CD14-positive monocyte (primary cell): ENCODE data around the gene BTG2. TPM values are rescaled to one million over a fixed set of nuclear protein-coding genes. Genes with fewer than 3 reads are reported as not detected.
A peak's percentile ranks its signal among the peaks of the same experiment; 100 is the strongest.

Experiments
- DNase-seq, 3 donors: peaks; one replicate each; pipeline ENCODE4 v3.0.0-alpha.2; 2011 to 2022
- H2AFZ ChIP-seq: 2 replicates; pipeline ENCODE4 v1.6.0; 2012; ENCODE audit warnings: mild to moderate bottlenecking, low read depth, low read length, inconsistent platforms; ENCODE audit not compliant: insufficient read depth, poor library complexity, severe bottlenecking
- H3K27ac ChIP-seq, 2 donors: 1 replicate in 1 of 2; 2 replicates in 1 of 2; pipeline ENCODE4 v1.5.1; 2012 to 2013; ENCODE audit warnings: low read length in 2 of 2, control low read depth in 1 of 2, inconsistent platforms in 1 of 2, low read depth in 1 of 2, mild to moderate bottlenecking in 1 of 2
- H3K27me3 ChIP-seq, 2 donors: one replicate each; pipeline versions ENCODE4 v1.6.0 to v1.6.1; 2011 to 2013; ENCODE audit warnings: low read length in 2 of 2; ENCODE audit not compliant: control insufficient read depth in 2 of 2, insufficient read depth in 2 of 2
- H3K36me3 ChIP-seq, 2 donors: replicated peaks in 1 of 2; 1 replicate in 1 of 2; 2 replicates in 1 of 2; pipeline versions ENCODE4 v1.5.1 to v1.6.1; 2012 to 2013; ENCODE audit warnings: low read length in 2 of 2, control low read depth in 1 of 2, inconsistent platforms in 1 of 2, mild to moderate bottlenecking in 1 of 2; ENCODE audit not compliant: insufficient read depth in 2 of 2, control insufficient read depth in 1 of 2
- H3K4me1 ChIP-seq, 2 donors: 1 replicate in 1 of 2; 2 replicates in 1 of 2; pipeline versions ENCODE4 v1.5.1 to v1.6.1; 2012 to 2013; ENCODE audit warnings: low read length in 2 of 2, control low read depth in 1 of 2, inconsistent platforms in 1 of 2, mild to moderate bottlenecking in 1 of 2, moderate library complexity in 1 of 2; ENCODE audit not compliant: insufficient read depth in 2 of 2, control insufficient read depth in 1 of 2
- H3K4me2 ChIP-seq: replicated peaks from 2 replicates; pipeline ENCODE3; 2012; ENCODE audit warnings: low read length, moderate library complexity, mild to moderate bottlenecking; ENCODE audit not compliant: poor library complexity, severe bottlenecking; ENCODE audit errors: extremely low read depth
- H3K4me3 ChIP-seq, 3 experiments: fragments of 200-600 bp in 1 of 3; sonication (generic) in 1 of 3; replicated peaks in 1 of 3; 1 replicate in 2 of 3; 2 replicates in 1 of 3; pipeline ENCODE4 v1.5.1; 2011 to 2013; ENCODE audit warnings: low read length in 3 of 3, mild to moderate bottlenecking in 3 of 3, control low read depth in 2 of 3, low read depth in 2 of 3, inconsistent platforms in 1 of 3, moderate library complexity in 1 of 3
- H3K79me2 ChIP-seq: 2 replicates; pipeline ENCODE4 v1.6.0; 2012; ENCODE audit warnings: mild to moderate bottlenecking, control low read depth, inconsistent platforms, low read length, moderate library complexity; ENCODE audit not compliant: insufficient read depth
- H3K9ac ChIP-seq: 2 replicates; pipeline ENCODE4 v1.6.0; 2017; ENCODE audit warnings: low read length, mild to moderate bottlenecking; ENCODE audit not compliant: insufficient read depth, poor library complexity, severe bottlenecking
- H3K9me3 ChIP-seq, 2 donors: replicated peaks in 1 of 2; 1 replicate in 1 of 2; 2 replicates in 1 of 2; pipeline versions ENCODE4 v1.5.1 to v1.6.1; 2012 to 2013; ENCODE audit warnings: low read length in 2 of 2, control low read depth in 1 of 2; ENCODE audit not compliant: control insufficient read depth in 1 of 2, insufficient read depth in 1 of 2
- H4K20me1 ChIP-seq: 2 replicates; pipeline ENCODE4 v1.6.0; 2012; ENCODE audit warnings: mild to moderate bottlenecking, low read length, control low read depth, moderate library complexity; ENCODE audit not compliant: insufficient read depth
- H3K27ac Mint-ChIP-seq, 7 donors: one replicate each; pipeline ENCODE4 v1.8.0; 2020; ENCODE audit warnings: mild to moderate bottlenecking in 7 of 7, mixed read lengths in 7 of 7, moderate library complexity in 6 of 7, inconsistent platforms in 2 of 7
- H3K27me3 Mint-ChIP-seq, 3 donors: one replicate each; pipeline ENCODE4 v1.8.0; 2021 to 2022; ENCODE audit warnings: low read depth in 3 of 3, mild to moderate bottlenecking in 3 of 3, mixed read lengths in 3 of 3, moderate library complexity in 3 of 3, inconsistent platforms in 1 of 3
- H3K36me3 Mint-ChIP-seq, 2 donors: one replicate each; pipeline ENCODE4 v1.8.0; 2020; ENCODE audit warnings: mixed read lengths in 2 of 2, inconsistent platforms in 1 of 2, mild to moderate bottlenecking in 1 of 2
- H3K4me1 Mint-ChIP-seq: one replicate; pipeline ENCODE4 v1.8.0; 2020; ENCODE audit warnings: mild to moderate bottlenecking, mixed read lengths
- H3K4me3 Mint-ChIP-seq, 2 donors: one replicate each; pipeline ENCODE4 v1.8.0; 2020; ENCODE audit warnings: mild to moderate bottlenecking in 2 of 2, mixed read lengths in 2 of 2, moderate library complexity in 1 of 2
- H3K9me3 Mint-ChIP-seq, 7 donors: one replicate each; pipeline ENCODE4 v1.8.0; 2020 to 2022; ENCODE audit warnings: mixed read lengths in 7 of 7, mild to moderate bottlenecking in 6 of 7, moderate library complexity in 6 of 7, inconsistent platforms in 2 of 7
- WGBS: methylation state at CpG from one replicate; pipeline ENCODE4 v1.1.5; 2013; ENCODE audit warnings: missing lambda C conversion rate; ENCODE audit not compliant: insufficient coverage; 5-methylcytosine and 5-hydroxymethylcytosine counted together
- intact Hi-C, 2 donors: fragments of 100-400 bp; cut with micrococcal nuclease; formaldehyde crosslinking; loops; one replicate each; pipeline versions ENCODE4 v1.15.0 to v1.15.1; 2023
- polyA plus RNA-seq, 3 donors: library from polyadenylated mRNA; depleted of rRNA in 1 of 3; unstranded in 2 of 3; stranded (reverse) in 1 of 3; fragments of 300-500 nt in 2 of 3; fragments of >200 nt in 1 of 3; fragmentation: Illumina TruSeq in 2 of 3; gene quantifications; 1 replicate in 2 of 3; 2 replicates in 1 of 3; pipeline ENCODE4 v1.2.3, GENCODE V29; 2012 to 2021
- TF ChIP-seq, protein P1 (sequence below): fragments of 200-600 bp; IDR thresholded peaks from one replicate; pipeline ENCODE4 v1.8.0; 2022; ENCODE audit warnings: antibody characterized with exemption, mild to moderate bottlenecking

BTG2 gene
- polyA plus RNA-seq, 3 donors, result 293 to 539 (median 483) TPM

DNA sequence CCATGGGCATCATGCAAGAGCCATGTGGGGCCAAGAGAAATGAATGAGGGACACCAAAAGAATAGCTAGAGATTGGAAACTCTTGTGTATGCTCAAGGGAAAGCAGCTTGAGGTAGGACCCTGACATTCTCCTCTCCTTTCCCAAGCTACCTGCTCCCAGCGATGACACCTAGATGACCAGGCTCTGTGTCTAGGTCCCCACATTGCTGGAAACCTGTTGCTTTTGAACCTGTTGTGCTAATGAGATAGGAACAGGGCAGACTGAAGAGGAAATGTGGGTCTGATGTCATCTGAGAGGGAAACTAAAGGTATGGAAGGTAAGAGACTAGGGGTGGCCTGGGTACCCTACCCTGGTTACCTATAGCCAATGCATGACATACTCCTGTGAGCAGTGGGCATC is 43.8 kb downstream of the BTG2 start:
- no peaks in the 10 kb centered on the region for H3K9me3 ChIP-seq
- no peak overlapping the region for H3K4me2 ChIP-seq
- Mint-ChIP-seq H3K27me3 (peaks cover 21 to 33% (median 27%) of the 10 kb centered on the region in 3 donors), H3K9me3 (no peaks in the 10 kb centered on the region), H3K4me1 (peaks cover 16% of the 10 kb centered on the region), H3K4me3 (no peak overlapping the region), H3K27ac (no peak overlapping the region), H3K36me3 (peaks cover 0 to 2% of the 10 kb centered on the region in 2 donors)
- intact Hi-C loops, result loop anchor here in 1 of 2 donors (10.0 kb wide), 1 partner anchor 336 kb away; no protein-coding TSS in a partner anchor
- no peaks in the 10 kb centered on the region for H3K36me3 ChIP-seq
- H3K27ac ChIP-seq, result no peak overlapping the region
- no peak overlapping the region for H3K9ac ChIP-seq
- peaks cover 3% of the 10 kb centered on the region in 2 donors for H3K27me3 ChIP-seq
- TF ChIP-seq, protein P1, sequence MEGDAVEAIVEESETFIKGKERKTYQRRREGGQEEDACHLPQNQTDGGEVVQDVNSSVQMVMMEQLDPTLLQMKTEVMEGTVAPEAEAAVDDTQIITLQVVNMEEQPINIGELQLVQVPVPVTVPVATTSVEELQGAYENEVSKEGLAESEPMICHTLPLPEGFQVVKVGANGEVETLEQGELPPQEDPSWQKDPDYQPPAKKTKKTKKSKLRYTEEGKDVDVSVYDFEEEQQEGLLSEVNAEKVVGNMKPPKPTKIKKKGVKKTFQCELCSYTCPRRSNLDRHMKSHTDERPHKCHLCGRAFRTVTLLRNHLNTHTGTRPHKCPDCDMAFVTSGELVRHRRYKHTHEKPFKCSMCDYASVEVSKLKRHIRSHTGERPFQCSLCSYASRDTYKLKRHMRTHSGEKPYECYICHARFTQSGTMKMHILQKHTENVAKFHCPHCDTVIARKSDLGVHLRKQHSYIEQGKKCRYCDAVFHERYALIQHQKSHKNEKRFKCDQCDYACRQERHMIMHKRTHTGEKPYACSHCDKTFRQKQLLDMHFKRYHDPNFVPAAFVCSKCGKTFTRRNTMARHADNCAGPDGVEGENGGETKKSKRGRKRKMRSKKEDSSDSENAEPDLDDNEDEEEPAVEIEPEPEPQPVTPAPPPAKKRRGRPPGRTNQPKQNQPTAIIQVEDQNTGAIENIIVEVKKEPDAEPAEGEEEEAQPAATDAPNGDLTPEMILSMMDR, result no peak
- H3K4me1 ChIP-seq, result peaks cover 0 to 9% of the 10 kb centered on the region in 2 donors
- 100% methylated on average over 1 of the region's 1 CpG for WGBS
- no peak overlapping the region for H3K4me3 ChIP-seq
- no peaks in the 10 kb centered on the region for H4K20me1 ChIP-seq
- DNase-seq, result no peak
- no peaks in the 10 kb centered on the region for H3K79me2 ChIP-seq
- no peak overlapping the region for H2AFZ ChIP-seq

DNA sequence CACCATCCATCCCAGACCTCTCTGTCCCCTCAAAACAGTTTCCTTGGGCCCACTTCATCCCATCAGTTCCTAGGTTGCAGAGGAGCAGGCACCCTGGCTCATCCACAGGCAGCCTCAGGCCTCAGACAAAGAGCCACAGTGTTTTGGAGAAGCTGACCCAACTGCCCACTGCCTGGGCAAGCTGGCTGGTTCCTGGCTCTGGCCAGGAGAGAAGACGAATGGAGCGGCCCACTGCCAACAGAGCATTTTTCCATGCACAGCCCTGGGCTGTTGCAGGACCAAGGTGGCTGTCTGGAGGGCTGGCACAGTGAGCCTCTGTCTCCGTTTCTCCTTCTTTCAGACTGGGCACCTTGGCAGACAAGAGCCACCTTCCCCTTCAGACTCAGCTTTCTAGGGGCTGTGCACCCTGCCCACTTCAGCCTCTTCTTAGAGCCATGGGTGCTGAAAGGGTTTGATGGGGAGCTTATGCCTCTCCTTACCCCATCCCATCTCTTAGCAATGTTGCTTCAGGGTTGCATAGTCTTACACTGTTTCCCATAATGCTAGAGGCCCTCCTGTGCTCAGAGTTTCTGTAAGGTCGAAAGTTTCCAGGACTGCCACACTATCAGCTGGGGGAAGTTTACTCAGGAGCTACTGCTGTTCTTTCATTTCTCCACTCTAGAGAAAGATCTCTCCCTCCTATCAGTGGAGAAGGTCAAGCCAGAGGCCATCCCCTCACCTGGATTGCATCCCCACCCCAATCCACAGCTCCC is 44.6 kb downstream of the BTG2 start:
- TF ChIP-seq, protein P1, result no peak
- Histone ChIP-seq H3K27me3 (peaks cover 3% of the 10 kb centered on the region in 2 donors), H3K4me3 (no peak overlapping the region), H3K36me3 (no peaks in the 10 kb centered on the region), H3K4me2 (no peak overlapping the region), H3K4me1 (peaks cover 0 to 9% of the 10 kb centered on the region in 2 donors), H3K9me3 (no peaks in the 10 kb centered on the region), H2AFZ (no peak overlapping the region), H4K20me1 (no peaks in the 10 kb centered on the region), H3K79me2 (no peaks in the 10 kb centered on the region), H3K27ac (no peak overlapping the region), H3K9ac (no peak overlapping the region)
- WGBS, result 98% methylated on average over 3 of the region's 4 CpGs
- H3K9me3 Mint-ChIP-seq, result no peaks in the 10 kb centered on the region
- H3K27me3 Mint-ChIP-seq, result peaks cover 21 to 33% (median 27%) of the 10 kb centered on the region in 3 donors
- peaks cover 16% of the 10 kb centered on the region for H3K4me1 Mint-ChIP-seq
- peak overlapping the region in 1 of 7 donors; percentile 33 for H3K27ac Mint-ChIP-seq
- H3K36me3 Mint-ChIP-seq, result peaks cover 0 to 2% of the 10 kb centered on the region in 2 donors
- no peak for DNase-seq
- no peak overlapping the region for H3K4me3 Mint-ChIP-seq
- intact Hi-C loops, result loop anchor here in 1 of 2 donors (10.0 kb wide), 1 partner anchor 335 kb away; no protein-coding TSS in a partner anchor
